GM06990 (cell line): Measurements from ENCODE around the gene PPME1.

Source experiments
- DNase-seq: peaks from one replicate; pipeline ENCODE4 v3.0.0-alpha.2; 2011; ENCODE audit not compliant: insufficient read length; ENCODE audit errors: extremely low read depth
- H3K27me3 ChIP-seq: replicated peaks from 2 replicates; pipeline ENCODE4 v1.6.0; 2011; ENCODE audit warnings: low read length; ENCODE audit not compliant: control insufficient read depth, insufficient read depth
- H3K36me3 ChIP-seq: 2 replicates; pipeline ENCODE4 v1.5.1; 2011; ENCODE audit warnings: low read length; ENCODE audit not compliant: control insufficient read depth, insufficient read depth
- H3K4me3 ChIP-seq: replicated peaks from 2 replicates; pipeline ENCODE4 v1.5.1; 2011; ENCODE audit warnings: low read depth, mild to moderate bottlenecking, control low read depth, low read length
- TF ChIP-seq, protein P1 (sequence below): IDR thresholded peaks from 2 replicates; pipeline ENCODE4 v1.5.1; 2011; ENCODE audit warnings: low read length, control low read depth, mild to moderate bottlenecking, inconsistent platforms; ENCODE audit not compliant: insufficient read depth, poor library complexity, severe bottlenecking

The PPME1 gene

DNA sequence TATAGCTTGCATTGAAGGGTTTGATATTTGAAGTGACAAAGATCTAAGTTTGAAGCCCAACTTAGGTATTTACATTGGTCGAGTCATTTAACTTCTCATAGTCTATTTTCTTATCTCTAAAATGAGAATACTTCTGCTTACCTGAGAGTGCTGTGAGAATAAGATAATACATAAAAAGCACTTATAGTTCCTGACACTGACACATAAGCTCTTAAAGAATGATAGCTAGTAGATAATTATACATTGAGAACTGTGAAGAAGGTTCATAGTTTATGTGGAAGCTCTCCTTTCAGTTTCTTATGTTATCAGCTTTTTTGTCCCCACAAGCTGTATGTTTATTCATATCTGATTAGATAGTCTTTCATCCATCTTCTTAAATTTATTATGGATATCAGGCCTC is 4.8 kb downstream of the PPME1 start:
- TF ChIP-seq, protein P1, sequence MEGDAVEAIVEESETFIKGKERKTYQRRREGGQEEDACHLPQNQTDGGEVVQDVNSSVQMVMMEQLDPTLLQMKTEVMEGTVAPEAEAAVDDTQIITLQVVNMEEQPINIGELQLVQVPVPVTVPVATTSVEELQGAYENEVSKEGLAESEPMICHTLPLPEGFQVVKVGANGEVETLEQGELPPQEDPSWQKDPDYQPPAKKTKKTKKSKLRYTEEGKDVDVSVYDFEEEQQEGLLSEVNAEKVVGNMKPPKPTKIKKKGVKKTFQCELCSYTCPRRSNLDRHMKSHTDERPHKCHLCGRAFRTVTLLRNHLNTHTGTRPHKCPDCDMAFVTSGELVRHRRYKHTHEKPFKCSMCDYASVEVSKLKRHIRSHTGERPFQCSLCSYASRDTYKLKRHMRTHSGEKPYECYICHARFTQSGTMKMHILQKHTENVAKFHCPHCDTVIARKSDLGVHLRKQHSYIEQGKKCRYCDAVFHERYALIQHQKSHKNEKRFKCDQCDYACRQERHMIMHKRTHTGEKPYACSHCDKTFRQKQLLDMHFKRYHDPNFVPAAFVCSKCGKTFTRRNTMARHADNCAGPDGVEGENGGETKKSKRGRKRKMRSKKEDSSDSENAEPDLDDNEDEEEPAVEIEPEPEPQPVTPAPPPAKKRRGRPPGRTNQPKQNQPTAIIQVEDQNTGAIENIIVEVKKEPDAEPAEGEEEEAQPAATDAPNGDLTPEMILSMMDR = no peak
- H3K27me3 ChIP-seq = no peaks in the 10 kb centered on the region

DNA sequence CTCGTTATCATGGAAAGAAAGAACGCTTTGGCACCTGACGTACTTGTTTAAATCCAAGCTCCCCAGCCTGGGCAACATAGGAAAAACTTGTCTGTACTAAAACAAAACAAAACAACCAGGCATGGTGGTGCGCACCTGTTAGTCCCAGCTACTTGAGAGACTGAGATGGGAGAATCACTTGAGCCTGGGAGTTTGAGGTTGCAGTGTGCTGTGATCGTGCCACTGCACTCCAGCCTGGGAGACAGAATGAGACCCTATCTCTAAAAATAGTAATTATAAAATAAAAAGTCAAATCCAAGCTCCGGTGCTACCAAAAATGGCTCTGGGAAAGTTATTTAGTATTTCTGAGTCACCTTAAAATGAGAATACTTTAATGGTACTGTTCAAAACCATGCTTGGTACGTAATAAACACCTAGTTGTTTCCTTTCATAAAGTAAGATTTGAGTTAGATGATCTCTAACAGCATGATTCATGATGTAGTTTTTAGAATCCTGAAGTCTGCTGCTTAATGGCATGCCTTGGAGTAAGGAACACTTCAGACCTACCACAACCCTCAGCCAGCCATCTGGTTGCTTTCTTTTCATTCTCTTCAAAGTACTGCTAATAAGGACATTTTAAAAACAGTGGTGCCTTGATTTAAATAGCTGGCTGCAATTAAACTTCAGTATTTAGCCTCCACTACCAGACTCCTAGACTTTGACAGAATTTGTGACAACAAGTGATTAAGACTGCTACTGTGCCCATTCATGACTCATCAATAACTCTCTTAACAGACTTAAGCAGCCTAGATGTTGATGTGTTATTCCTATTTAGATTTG is 8.4 kb downstream of the PPME1 start:
- TF ChIP-seq, protein P1 = no peak
- no peaks in the 10 kb centered on the region for H3K27me3 ChIP-seq
- H3K4me3 ChIP-seq = no peak overlapping the region
- H3K36me3 ChIP-seq = no peaks in the 10 kb centered on the region
- DNase-seq = no peak

More for the DNA sequence above, 4.8 kb downstream of the PPME1 start:
- no peaks in the 10 kb centered on the region for H3K36me3 ChIP-seq
- DNase-seq = no peak
- no peak overlapping the region for H3K4me3 ChIP-seq

DNA sequence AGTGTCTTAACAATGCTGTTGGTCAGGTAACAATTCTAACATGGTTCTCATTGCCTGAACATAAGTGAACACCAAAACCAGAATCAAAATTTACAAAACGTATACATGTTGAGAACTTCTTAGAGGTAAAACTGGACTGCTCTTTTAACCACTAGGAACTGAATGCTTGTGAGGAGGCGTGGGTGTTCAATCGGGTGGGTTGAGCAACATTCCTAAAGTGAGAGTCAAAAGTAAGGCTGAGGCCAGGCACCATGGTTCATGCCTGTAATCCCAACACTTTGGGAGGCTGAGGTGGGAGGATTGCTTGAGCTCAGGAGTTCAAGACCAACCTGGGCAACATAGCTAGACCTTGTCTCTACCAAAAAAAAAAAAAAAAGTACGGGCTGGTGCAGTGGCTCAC is 11.5 kb downstream of the PPME1 start:
- TF ChIP-seq, protein P1 = no peak

DNA sequence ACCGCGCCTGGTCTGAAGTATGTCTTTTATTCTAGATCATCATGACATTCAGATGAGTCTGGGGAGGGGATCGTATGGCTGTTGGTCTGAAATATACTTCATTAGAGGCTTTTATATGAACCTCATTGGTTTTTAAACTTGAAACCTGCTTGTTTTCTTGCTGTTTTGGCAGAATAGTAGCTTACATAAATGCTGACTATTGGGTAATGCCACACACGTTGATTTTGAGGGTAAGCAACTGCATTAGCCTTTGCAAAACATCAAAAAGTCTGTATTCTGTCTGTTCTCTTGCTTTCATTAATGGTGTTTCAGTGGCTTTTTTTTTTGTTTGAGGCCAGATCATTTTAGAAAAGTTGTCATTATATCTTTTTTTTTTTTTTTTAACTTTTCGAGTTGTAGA is 14.2 kb downstream of the PPME1 start:
- Histone ChIP-seq H3K36me3 (no peaks in the 10 kb centered on the region), H3K4me3 (no peak overlapping the region), H3K27me3 (no peaks in the 10 kb centered on the region)
- TF ChIP-seq, protein P1 = no peak
- no peak for DNase-seq

More for the DNA sequence above, 11.5 kb downstream of the PPME1 start:
- H3K4me3 ChIP-seq = no peak overlapping the region
- H3K36me3 ChIP-seq = no peaks in the 10 kb centered on the region
- H3K27me3 ChIP-seq = no peaks in the 10 kb centered on the region
- DNase-seq = no peak

DNA sequence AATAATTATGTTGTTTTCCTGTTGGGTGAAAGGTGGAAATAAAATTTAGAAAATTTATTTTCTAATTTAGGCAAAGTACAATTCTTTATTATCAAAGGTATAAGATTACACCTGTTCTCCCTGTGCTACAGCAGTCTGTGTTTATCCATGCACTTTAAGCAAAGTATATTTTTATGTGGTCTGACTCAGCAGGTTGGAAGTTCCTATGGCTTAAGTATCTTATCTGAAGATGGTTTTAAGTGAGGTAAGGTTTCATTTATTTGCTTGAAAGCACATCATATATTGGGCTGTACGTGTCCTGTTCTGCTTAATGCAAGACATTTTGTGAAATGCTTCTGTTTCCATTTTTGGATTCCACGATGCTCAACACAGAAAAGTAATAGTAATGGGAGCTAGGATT is 14.6 kb downstream of the PPME1 start:
- no peak for DNase-seq
- Histone ChIP-seq H3K27me3 (no peaks in the 10 kb centered on the region), H3K4me3 (no peak overlapping the region), H3K36me3 (no peaks in the 10 kb centered on the region)
- TF ChIP-seq, protein P1 = no peak

DNA sequence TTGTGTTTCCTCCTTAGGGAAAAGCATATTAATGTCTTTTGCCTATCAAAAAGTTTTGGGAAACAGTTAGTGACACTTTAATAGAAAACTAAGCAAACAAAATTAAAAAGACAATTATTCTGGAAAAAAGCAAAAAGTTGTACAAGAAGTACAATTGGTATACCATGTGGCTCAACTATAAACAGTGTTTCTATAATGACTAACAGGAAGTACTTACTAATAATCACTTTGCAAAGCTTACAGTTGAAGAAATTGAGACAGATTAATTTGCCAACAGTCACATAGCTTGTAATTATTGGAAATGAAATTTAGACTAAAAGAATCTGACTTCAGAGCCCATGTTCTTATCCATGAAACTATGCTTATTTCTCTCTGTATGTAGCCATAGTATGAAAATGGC is 24.7 kb downstream of the PPME1 start:
- TF ChIP-seq, protein P1 = no peak
- Histone ChIP-seq H3K36me3 (no peaks in the 10 kb centered on the region), H3K27me3 (no peaks in the 10 kb centered on the region), H3K4me3 (no peak overlapping the region)
- DNase-seq = no peak
